WTC11 (cell line): Measurements from ENCODE around the gene C16orf74. TPM values are rescaled to one million over a fixed set of nuclear protein-coding genes. Genes with fewer than 3 reads are reported as not detected.

Source experiments
- ATAC-seq: fragments of 200-7000 bp; cut with Tn5 transposase; 2 replicates; pipeline ENCODE4 v1.10.0; 2021; ENCODE audit warnings: mild to moderate bottlenecking, moderate library complexity
- CTCF ChIA-PET: fragments of 300-600 bp; sonication (Branson Sonifier 250); formaldehyde crosslinking; loops from one replicate; lab custom pipeline; 2021; ENCODE audit warnings: antibody characterized with exemption; lab: Charles Lee
- POLR2A ChIA-PET: fragments of 350-600 bp; sonication (Branson Sonifier 250); formaldehyde crosslinking; loops from one replicate; lab custom pipeline; 2021; ENCODE audit warnings: antibody characterized with exemption; lab: Charles Lee
- DNase-seq: peaks from one replicate; pipeline ENCODE4 v3.0.0; 2021; ENCODE audit warnings: low spot score
- H3K27ac Mint-ChIP-seq: 2 replicates; pipeline ENCODE4 v1.8.0; 2021; ENCODE audit warnings: mixed read lengths
- H3K27me3 Mint-ChIP-seq: 2 replicates; pipeline ENCODE4 v1.8.0; 2021; ENCODE audit warnings: low read depth, mild to moderate bottlenecking, moderate library complexity, mixed read lengths
- H3K36me3 Mint-ChIP-seq: 2 replicates; pipeline ENCODE4 v1.8.0; 2021; ENCODE audit warnings: mixed read lengths
- H3K4me1 Mint-ChIP-seq: 2 replicates; pipeline ENCODE4 v1.8.0; 2022; ENCODE audit warnings: mixed read lengths
- H3K4me3 Mint-ChIP-seq: 2 replicates; pipeline ENCODE4 v1.8.0; 2021; ENCODE audit warnings: mild to moderate bottlenecking, moderate library complexity, mixed read lengths
- H3K9me3 Mint-ChIP-seq: 2 replicates; pipeline ENCODE4 v1.8.0; 2021; ENCODE audit warnings: mixed read lengths
- AR ChIP-seq: fragments of 250-450 bp; sonication (Bioruptor Pico); IDR thresholded peaks from 2 replicates; pipeline ENCODE4 v1.9.0; 2021; ENCODE audit warnings: mild to moderate bottlenecking
- ATF2 ChIP-seq: sonication (generic); formaldehyde crosslinking; IDR thresholded peaks from 2 replicates; pipeline ENCODE4 v1.8.1; 2022; ENCODE audit warnings: low read depth, missing genetic modification reagents, borderline replicate concordance
- ATF6 ChIP-seq: sonication (generic); formaldehyde crosslinking; IDR thresholded peaks from 2 replicates; pipeline ENCODE4 v1.8.1; 2023; ENCODE audit warnings: mild to moderate bottlenecking, missing genetic modification reagents
- CREM ChIP-seq: sonication (generic); formaldehyde crosslinking; IDR thresholded peaks from 2 replicates; pipeline ENCODE4 v1.8.1; 2022; ENCODE audit warnings: mild to moderate bottlenecking, missing genetic modification reagents, moderate library complexity
- ERG ChIP-seq: fragments of 250-450 bp; sonication (Bioruptor Pico); IDR thresholded peaks from 2 replicates; pipeline ENCODE4 v1.8.0; 2021; ENCODE audit warnings: mild to moderate bottlenecking
- FOXJ3 ChIP-seq: sonication (generic); formaldehyde crosslinking; IDR thresholded peaks from 2 replicates; pipeline ENCODE4 v1.9.0; 2021; ENCODE audit warnings: missing genetic modification reagents, mild to moderate bottlenecking, borderline replicate concordance
- GRHL2 ChIP-seq: fragments of 250-450 bp; sonication (Bioruptor Pico); IDR thresholded peaks from 2 replicates; pipeline ENCODE4 v1.8.0; 2022; ENCODE audit warnings: mild to moderate bottlenecking, moderate library complexity; ENCODE audit not compliant: insufficient replicate concordance, severe bottlenecking
- JUN ChIP-seq: sonication (generic); formaldehyde crosslinking; IDR thresholded peaks from 2 replicates; pipeline ENCODE4 v1.8.0; 2023; ENCODE audit warnings: mild to moderate bottlenecking, missing genetic modification reagents
- NFE2L1 ChIP-seq: sonication (generic); formaldehyde crosslinking; IDR thresholded peaks from 2 replicates; pipeline ENCODE4 v1.8.1; 2023; ENCODE audit warnings: missing genetic modification reagents
- OVOL2 ChIP-seq: fragments of 250-450 bp; sonication (Bioruptor Pico); IDR thresholded peaks from 2 replicates; pipeline ENCODE4 v1.9.0; 2021; ENCODE audit warnings: mild to moderate bottlenecking, borderline replicate concordance
- RELA ChIP-seq: sonication (generic); formaldehyde crosslinking; IDR thresholded peaks from 2 replicates; pipeline ENCODE4 v1.8.1; 2022; ENCODE audit warnings: missing genetic modification reagents, mild to moderate bottlenecking, borderline replicate concordance
- USF2 ChIP-seq: sonication (generic); formaldehyde crosslinking; IDR thresholded peaks from 2 replicates; pipeline ENCODE4 v1.8.1; 2023; ENCODE audit warnings: mild to moderate bottlenecking, missing genetic modification reagents, moderate library complexity
- ZNF138 ChIP-seq: sonication (generic); formaldehyde crosslinking; conservative IDR thresholded peaks from 2 replicates; pipeline ENCODE4 v1.8.1; 2022; ENCODE audit warnings: mild to moderate bottlenecking, moderate library complexity, missing genetic modification reagents
- ZNF281 ChIP-seq: sonication (generic); formaldehyde crosslinking; IDR thresholded peaks from 2 replicates; pipeline ENCODE4 v1.8.0; 2023; ENCODE audit warnings: mild to moderate bottlenecking, missing genetic modification reagents
- ZNF512 ChIP-seq: sonication (generic); formaldehyde crosslinking; IDR thresholded peaks from 2 replicates; pipeline ENCODE4 v1.8.1; 2022; ENCODE audit warnings: missing genetic modification reagents, borderline replicate concordance
- ZNF671 ChIP-seq: fragments of 250-450 bp; sonication (Bioruptor Pico); IDR thresholded peaks from 2 replicates; pipeline ENCODE4 v1.8.0; 2021; ENCODE audit warnings: mild to moderate bottlenecking
- total RNA-seq: library from RNA; stranded (reverse); gene quantifications from 3 replicates; pipeline ENCODE4 v1.2.3, GENCODE V29; 2021

Gene C16orf74
- total RNA-seq, 1 experiment from 2014 or later: 8.3 TPM

GRCh38 chr16:85678821-85679220, 72.1 kb downstream of the C16orf74 start:
- Mint-ChIP-seq H3K4me1 (peaks cover 2% of the 10 kb centered on the region; the same call in 1 of the 2 replicates), H3K27ac (no peak overlapping the region), H3K27me3 (no peaks in the 10 kb centered on the region), H3K4me3 (no peak overlapping the region), H3K36me3 (peaks cover 49% of the 10 kb centered on the region), H3K9me3 (no peaks in the 10 kb centered on the region)
- POLR2A ChIA-PET: no interaction called here
- ATAC-seq (no peak), DNase-seq (no peak)
- TF ChIP-seq USF2 (CRISPR knock-in tag): no peak
- TF ChIP-seq ZNF512 (CRISPR knock-in tag): no peak
- TF ChIP-seq CREM (CRISPR knock-in tag): no peak
- TF ChIP-seq AR (CRISPR knock-in tag): no peak
- TF ChIP-seq JUN (CRISPR knock-in tag): no peak
- TF ChIP-seq ERG (CRISPR knock-in tag): no peak
- TF ChIP-seq ZNF281: no peak
- no peak for TF ChIP-seq NFE2L1 (CRISPR knock-in tag)
- CTCF ChIA-PET: interaction anchor here (0.5 to 6.8 kb wide), 3 partner anchors 20 to 38 kb away, joined by 3 to 75 read pairs (median 5); no protein-coding TSS in a partner anchor

- Mint-ChIP-seq H3K4me3 (no peak overlapping the region), H3K36me3 (peaks cover 42% of the 10 kb centered on the region), H3K27ac (no peak overlapping the region), H3K4me1 (no peaks in the 10 kb centered on the region), H3K9me3 (no peaks in the 10 kb centered on the region), H3K27me3 (no peaks in the 10 kb centered on the region)
- CTCF ChIA-PET: interaction anchor here (1.0 to 6.8 kb wide), 2 partner anchors 11 to 39 kb away, joined by 3 to 75 read pairs; no protein-coding TSS in a partner anchor
- POLR2A ChIA-PET: no interaction called here
- TF ChIP-seq ATF6 (CRISPR knock-in tag) (no peak), GRHL2 (CRISPR knock-in tag) (no peak), FOXJ3 (CRISPR knock-in tag) (no peak), OVOL2 (no peak), ATF2 (CRISPR knock-in tag) (no peak), ZNF671 (CRISPR knock-in tag) (no peak), ZNF138 (no peak), RELA (CRISPR knock-in tag) (no peak)
- DNase-seq (no peak), ATAC-seq (no peak)
These were observed 72.9 kb downstream of the C16orf74 start for GRCh38 chr16:85678016-85678415.
